ENCODE results near the gene PDZD4. TPM values are rescaled to one million over a fixed set of nuclear protein-coding genes. Genes with fewer than 3 reads are reported as not detected.
A peak's percentile ranks its signal among the peaks of the same experiment; 100 is the strongest.
"Not testable (repeated sequence)": the region's sequence is repeated elsewhere in the genome, so short reads cannot be mapped to it uniquely, and the experiment has no call there.

Gene PDZD4
- total and polyA plus RNA-seq, 10 donors, result 3.7 to 21.8 (median 10.6) TPM

DNA sequence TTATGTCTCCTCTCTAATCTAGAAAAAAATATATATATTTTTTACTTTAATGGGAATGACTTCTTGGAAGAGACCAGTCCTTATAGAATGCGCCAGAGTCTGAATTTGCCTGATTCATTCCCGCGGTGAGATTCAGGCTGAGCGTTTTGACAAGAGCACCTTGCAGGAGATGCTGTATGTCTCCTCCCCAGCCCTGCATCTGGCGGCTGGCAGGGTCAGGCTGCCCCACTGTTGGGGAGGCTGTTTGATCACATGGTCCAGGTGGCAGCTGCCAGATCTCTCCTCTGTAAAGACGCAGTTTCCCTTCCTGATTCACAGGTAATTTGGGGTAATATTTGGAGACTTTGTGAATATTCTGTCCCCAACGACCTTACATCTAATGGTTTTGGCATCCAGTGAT, 9.7 kb downstream of the PDZD4 start:
- Histone ChIP-seq H3K36me3 (no peaks in the 10 kb centered on the region), H3K4me3 (no peak overlapping the region), H3K27me3 (replicated peaks in 1 of 7) (peaks cover 0 to 72% (median 15%) of the 10 kb centered on the region in 7 donors), H3K4me1 (peaks cover 0 to 56% (median 19%) of the 10 kb centered on the region in 6 donors), H3K9me3 (no peaks in the 10 kb centered on the region), H3K27ac (no peak overlapping the region)
- DNase-seq, result peak; percentile 65
- 68 to 91% (median 78%) methylated on average over 7 of the region's 7 CpGs for WGBS, 5 donors
- no peak for TF ChIP-seq POLR2A (IDR thresholded peaks at IDR 0.05)
- no peak for TF ChIP-seq POLR2AphosphoS5 (IDR thresholded peaks at IDR 0.05)
- TF ChIP-seq, protein P1, sequence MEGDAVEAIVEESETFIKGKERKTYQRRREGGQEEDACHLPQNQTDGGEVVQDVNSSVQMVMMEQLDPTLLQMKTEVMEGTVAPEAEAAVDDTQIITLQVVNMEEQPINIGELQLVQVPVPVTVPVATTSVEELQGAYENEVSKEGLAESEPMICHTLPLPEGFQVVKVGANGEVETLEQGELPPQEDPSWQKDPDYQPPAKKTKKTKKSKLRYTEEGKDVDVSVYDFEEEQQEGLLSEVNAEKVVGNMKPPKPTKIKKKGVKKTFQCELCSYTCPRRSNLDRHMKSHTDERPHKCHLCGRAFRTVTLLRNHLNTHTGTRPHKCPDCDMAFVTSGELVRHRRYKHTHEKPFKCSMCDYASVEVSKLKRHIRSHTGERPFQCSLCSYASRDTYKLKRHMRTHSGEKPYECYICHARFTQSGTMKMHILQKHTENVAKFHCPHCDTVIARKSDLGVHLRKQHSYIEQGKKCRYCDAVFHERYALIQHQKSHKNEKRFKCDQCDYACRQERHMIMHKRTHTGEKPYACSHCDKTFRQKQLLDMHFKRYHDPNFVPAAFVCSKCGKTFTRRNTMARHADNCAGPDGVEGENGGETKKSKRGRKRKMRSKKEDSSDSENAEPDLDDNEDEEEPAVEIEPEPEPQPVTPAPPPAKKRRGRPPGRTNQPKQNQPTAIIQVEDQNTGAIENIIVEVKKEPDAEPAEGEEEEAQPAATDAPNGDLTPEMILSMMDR (IDR thresholded peaks at IDR 0.05 in 8 of 11, conservative IDR thresholded peaks at IDR 0.05 in 3 of 11), result no peak
- intact Hi-C loops (cut with DNase I; ENCODE audit: low total_unique reads), result loop anchor here (10.0 kb wide), 1 partner anchor 74 kb away; no protein-coding TSS in a partner anchor

DNA sequence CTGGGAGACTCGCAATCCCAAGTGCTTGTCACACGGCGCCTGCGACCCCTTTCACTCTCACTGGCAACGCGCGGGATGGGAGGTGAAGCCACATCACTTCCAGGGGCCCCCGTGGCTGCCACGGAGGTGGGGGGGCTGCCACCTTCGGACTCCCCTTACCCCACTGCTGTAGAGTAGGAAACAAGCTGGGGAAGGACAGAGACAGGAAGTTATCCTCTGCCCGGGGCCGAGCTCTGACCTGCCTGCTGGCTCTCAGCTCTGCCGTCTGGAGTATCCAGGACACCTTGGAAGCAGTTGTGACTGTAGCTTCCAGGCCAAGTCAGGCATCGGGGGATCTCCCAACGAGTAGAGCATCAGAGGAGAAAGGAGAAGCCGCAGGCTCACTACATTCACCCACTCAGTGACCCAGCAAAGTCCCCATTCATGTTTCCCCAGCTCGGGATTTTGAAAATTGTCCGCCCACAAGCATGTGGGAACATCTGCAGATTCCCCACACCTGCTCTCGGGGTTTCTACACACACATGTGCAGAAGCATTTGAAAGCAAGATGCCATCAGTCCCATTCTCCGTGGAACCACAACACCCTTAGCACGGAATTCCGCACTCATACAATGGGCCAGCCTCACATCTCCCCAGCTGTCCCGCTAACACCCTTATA, 10.8 kb downstream of the PDZD4 start:
- peak; percentile 29 for DNase-seq
- intact Hi-C loops (cut with DNase I; ENCODE audit: low total_unique reads), result loop anchor here (10.0 kb wide), 1 partner anchor 75 kb away; no protein-coding TSS in a partner anchor
- Histone ChIP-seq H3K4me3 (peak overlapping the region in 7 of 8 donors; percentile 22 to 66 (median 36)), H3K27ac (peak overlapping the region in 3 of 8 donors; percentile 40 to 55 (median 53)), H3K9me3 (no peaks in the 10 kb centered on the region), H3K27me3 (replicated peaks in 1 of 7) (peaks cover 0 to 65% (median 15%) of the 10 kb centered on the region in 7 donors), H3K4me1 (peaks cover 0 to 56% (median 21%) of the 10 kb centered on the region in 6 donors), H3K36me3 (no peaks in the 10 kb centered on the region)
- no peak for TF ChIP-seq POLR2AphosphoS5 (IDR thresholded peaks at IDR 0.05)
- TF ChIP-seq, protein P1 (IDR thresholded peaks at IDR 0.05 in 8 of 11, conservative IDR thresholded peaks at IDR 0.05 in 3 of 11), result no peak
- no peak for TF ChIP-seq POLR2A (IDR thresholded peaks at IDR 0.05)
- WGBS, 5 donors, result 31 to 69% (median 50%) methylated on average over 15 to 23 of the region's 23 CpGs

DNA sequence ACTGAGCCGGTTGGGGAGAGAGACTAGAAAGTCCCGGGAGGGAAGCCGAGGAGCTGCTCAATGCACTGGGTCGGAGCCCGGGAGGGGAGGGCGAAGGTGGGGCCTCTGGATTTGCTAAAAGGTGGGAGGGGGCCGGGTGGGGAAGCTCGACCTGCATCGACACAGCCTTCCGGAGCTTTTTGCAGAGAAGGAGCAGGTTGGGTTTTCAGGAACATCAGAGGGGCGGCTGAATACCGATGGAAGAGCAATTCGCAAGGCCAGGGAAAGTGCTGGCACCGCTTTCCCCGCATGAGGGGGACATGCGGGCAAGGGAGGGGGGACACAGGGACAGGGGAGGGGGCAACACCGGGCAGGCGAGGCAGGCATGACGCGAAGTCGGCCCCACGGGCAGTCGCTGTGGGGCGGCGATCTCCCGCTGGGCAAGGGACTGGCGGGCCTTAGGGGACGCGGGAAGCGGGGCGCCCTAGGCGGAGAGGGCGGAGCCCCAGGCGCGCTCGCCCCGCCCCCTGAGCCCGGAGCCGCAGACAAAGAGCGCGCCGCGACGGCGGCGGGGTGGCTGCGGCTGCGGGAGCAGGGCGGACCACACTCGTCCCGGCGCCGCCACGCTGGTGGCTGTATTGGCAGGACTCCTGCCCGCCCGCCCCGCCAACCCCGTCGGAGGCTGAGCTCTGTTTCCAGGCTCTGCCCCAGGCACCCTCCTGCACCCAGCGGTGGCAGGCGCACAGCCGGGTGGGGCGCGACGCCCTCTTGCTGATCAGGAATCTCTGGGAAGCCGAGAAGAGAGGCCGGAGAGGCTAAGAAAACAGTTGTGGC, 11.6 kb downstream of the PDZD4 start:
- TF ChIP-seq POLR2AphosphoS5 (IDR thresholded peaks at IDR 0.05) (peak in 1 of 3 donors; percentile 45), POLR2A (IDR thresholded peaks at IDR 0.05) (no peak)
- TF ChIP-seq, protein P1 (IDR thresholded peaks at IDR 0.05 in 8 of 11, conservative IDR thresholded peaks at IDR 0.05 in 3 of 11), result no peak
- Histone ChIP-seq H3K36me3 (no peaks in the 10 kb centered on the region), H3K27me3 (replicated peaks in 1 of 7) (peaks cover 0 to 59% (median 15%) of the 10 kb centered on the region in 7 donors), H3K4me1 (peaks cover 0 to 56% (median 21%) of the 10 kb centered on the region in 6 donors), H3K9me3 (no peaks in the 10 kb centered on the region), H3K4me3 (peak overlapping the region; percentile 16 to 66 (median 34)), H3K27ac (peak overlapping the region in 3 of 8 donors; percentile 40 to 55 (median 53))
- intact Hi-C loops (cut with DNase I; ENCODE audit: low total_unique reads), result no loop called here
- peak; percentile 82 for DNase-seq
- 8 to 25% (median 19%) methylated on average over 32 to 67 of the region's 67 CpGs for WGBS, 5 donors

DNA sequence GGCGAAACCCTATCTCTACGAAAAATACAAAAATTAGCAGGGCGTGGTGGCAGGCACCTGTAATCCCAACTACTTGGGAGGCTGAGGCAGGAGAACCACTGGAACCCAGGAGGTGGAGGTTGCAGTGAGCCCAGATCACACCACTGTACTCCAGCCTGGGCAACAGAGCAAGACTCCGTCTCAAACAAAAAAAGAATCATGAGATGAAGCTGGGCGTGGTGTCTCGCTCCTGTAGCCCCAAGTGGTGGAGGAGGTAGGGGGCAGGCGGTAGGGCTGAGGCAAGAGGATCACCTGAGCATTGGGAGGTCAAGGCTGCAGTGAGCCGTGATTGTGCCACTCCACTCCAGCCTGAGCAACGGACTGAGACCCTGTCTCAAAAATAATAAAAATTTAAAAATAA, 12.3 kb downstream of the PDZD4 start:
- 78 to 92% (median 86%) methylated on average over 9 of the region's 9 CpGs for WGBS, 5 donors
- H3K9me3 ChIP-seq; intact Hi-C loops (cut with DNase I; ENCODE audit: low total_unique reads); H3K4me3 ChIP-seq; H3K27ac ChIP-seq; H3K36me3 ChIP-seq: not testable (repeated sequence)
- peaks cover 0 to 56% (median 21%) of the 10 kb centered on the region in 6 donors for H3K4me1 ChIP-seq
- peak; percentile 30 for DNase-seq
- peaks cover 0 to 52% (median 15%) of the 10 kb centered on the region in 7 donors for H3K27me3 ChIP-seq (replicated peaks in 1 of 7)

All from spleen (tissue), 11 donors.